T-helper 2 cell (primary cell): ENCODE measurements around the gene RRP15.

Experiments used
- DNase-seq, 5 experiments: peaks; one replicate each; pipeline versions ENCODE4 v3.0.0 to v3.0.0-alpha.2; 2012 to 2022

RRP15 gene

GRCh38 chr1:218342091-218342490 is 57.0 kb downstream of the RRP15 start:
- no peak for DNase-seq

DNA sequence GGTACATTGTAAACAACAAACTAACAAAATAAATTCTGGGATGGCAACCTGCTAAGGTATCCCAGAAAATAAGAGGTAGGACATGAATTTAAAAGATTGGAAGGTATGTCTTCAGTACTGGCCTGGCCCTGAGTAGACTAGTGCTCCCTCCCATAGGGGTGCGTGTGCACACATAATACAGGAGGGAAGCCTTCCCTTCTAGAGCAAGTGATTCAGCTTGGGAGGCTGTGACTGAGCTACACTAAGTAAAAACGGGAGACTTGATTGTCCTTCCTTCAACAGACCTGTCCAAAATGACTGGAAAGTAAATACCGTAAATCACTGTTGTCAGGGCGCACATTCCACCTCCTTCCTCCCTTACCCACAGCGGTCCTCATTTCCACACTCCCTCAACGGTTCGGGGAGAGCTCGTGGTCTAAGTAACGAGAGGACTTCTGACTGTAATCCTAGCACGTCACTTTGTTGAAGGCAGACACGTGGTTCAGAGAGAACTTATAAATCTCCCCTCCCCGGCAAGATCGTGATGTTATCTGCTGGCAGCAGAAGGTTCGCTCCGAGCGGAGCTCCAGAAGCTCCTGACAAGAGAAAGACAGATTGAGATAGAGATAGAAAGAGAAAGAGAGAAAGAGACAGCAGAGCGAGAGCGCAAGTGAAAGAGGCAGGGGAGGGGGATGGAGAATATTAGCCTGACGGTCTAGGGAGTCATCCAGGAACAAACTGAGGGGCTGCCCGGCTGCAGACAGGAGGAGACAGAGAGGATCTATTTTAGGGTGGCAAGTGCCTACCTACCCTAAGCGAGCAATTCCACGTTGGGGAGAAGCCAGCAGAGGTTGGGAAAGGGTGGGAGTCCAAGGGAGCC is 60.0 kb downstream of the RRP15 start, which contains the start of gene TGFB2:
Gene TGFB2 (plus strand): TSS at position 523 of the 859 bp plus-strand sequence. CDS start 1,366 bp downstream, outside the sequence.
- DNase-seq: peak in 1 of 5 experiments; percentile 54

DNA sequence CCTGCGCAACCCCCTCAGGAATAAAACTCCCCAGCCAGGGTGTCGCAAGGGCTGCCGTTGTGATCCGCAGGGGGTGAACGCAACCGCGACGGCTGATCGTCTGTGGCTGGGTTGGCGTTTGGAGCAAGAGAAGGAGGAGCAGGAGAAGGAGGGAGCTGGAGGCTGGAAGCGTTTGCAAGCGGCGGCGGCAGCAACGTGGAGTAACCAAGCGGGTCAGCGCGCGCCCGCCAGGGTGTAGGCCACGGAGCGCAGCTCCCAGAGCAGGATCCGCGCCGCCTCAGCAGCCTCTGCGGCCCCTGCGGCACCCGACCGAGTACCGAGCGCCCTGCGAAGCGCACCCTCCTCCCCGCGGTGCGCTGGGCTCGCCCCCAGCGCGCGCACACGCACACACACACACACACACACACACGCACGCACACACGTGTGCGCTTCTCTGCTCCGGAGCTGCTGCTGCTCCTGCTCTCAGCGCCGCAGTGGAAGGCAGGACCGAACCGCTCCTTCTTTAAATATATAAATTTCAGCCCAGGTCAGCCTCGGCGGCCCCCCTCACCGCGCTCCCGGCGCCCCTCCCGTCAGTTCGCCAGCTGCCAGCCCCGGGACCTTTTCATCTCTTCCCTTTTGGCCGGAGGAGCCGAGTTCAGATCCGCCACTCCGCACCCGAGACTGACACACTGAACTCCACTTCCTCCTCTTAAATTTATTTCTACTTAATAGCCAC is 60.7 kb downstream of the RRP15 start:
- DNase-seq: peak in 2 of 5 experiments; percentile 20 to 82

- peak in 1 of 5 experiments; percentile 13 for DNase-seq
These were observed 61.5 kb downstream of the RRP15 start for GRCh38 chr1:218346391-218347204.

DNA sequence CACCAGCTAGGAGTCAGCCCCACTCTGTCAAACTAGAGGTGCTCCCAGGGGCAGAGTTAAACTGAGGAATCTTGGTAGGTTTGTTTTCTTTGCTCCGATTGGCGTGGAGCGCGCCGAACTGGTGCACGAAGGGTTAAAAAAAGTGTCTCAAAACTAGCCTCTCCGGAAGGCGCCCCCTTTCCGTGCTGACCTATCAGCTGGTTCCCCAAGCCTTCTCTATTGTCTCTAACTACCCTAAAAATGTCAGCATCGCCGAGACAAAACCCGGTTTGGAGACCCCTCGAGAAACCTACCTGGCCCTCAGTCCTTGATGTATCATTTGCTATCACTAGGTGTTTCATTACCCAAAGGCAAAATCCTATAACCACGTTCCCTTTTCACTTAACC is 62.2 kb downstream of the RRP15 start:
- no peak for DNase-seq

DNA sequence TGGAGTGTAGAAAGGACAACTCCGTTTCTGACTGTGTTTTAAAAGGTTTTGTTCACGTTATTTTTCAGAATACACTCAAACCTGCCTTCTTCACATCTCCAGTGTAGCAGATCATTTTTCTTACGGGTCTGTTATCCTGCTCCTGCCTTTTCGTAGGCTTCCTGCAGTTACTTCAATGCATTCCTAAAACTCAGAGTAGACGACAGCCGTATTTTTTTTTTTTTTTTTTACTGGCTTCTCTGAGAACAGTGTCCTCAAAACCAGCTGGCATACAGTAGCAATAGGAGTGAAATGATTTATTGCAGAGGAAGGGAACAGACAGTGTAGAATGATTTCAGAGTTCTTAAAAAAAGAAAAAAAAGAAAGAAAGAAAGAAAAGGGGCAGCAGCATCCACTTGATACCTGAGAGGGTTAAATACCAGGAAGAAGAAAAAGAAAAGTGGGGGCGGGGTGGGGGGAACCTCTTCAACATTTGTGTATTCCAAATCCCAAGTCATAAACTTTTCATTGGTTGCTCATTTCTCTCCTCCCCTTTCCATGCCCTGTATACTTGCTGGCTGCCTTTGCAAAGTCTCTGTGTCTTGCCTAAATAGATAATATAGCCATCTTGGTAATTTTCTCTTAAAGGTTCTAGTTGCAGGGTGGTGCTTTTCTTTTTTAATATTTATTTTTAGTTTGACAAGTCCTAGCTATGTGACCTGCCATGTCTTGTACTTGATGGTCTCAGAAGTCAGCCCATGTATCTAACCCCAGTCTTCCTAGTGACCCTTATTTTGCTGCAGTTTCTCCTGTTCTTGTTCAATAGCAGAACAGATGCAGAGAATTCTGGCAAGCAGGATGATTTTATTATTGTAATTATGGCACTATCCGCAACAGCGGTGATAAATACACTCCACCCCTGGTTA is 62.9 kb downstream of the RRP15 start:
- DNase-seq: no peak

DNA sequence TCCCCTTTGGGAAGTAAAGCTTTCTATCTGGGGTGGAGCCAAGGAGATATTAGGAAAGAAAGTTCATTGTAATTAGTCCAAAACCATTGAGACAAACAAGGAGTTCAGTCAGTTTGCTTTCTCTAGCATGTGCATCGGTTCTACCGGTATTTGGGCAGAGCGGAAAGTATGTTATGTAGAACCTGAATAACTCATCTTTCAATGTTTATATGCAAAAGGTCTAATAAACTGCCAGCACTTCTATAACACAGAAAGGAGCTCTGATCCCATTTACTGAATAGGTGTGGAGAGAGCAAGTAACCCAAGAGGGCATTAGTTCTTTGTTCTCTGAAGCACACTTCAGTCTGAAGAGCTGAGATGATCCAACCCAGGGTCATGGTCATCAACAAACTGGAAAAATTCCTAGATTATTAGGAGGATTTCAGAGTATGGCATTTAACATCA is 63.6 kb downstream of the RRP15 start:
- no peak for DNase-seq

DNA sequence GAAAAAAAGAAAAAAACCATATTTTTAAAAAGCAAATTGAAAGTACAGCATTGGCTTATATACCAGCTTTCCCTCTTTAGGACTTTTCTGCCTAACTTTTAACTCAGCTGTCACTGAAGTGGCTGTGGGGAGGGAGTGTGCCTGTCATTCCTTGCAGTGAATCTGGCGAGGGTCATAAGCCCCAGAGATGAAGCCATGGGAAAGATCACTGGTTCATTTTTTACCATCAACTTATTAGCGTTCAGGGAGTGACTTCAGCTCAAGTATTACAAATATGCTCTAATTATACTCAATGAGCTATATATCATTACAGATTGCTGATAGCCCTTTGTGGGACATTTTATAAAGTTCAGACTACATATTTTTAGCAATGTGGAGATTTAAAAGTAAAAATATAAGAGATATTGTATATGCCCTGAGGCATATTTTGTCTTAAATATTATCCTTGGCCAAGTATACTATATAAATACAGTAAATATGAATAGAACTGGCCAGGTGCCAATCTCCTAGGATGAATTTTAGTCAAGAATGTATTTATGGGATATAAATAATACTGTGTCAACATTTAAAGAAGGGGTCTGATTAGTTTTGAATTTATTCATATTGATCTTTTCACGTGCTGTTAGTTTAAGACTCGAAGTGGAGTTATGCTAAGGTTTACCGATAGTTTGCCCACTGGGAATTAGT is 64.4 kb downstream of the RRP15 start:
- no peak for DNase-seq

- no peak for DNase-seq
These were observed 65.0 kb downstream of the RRP15 start for GRCh38 chr1:218350035-218350525.

DNA sequence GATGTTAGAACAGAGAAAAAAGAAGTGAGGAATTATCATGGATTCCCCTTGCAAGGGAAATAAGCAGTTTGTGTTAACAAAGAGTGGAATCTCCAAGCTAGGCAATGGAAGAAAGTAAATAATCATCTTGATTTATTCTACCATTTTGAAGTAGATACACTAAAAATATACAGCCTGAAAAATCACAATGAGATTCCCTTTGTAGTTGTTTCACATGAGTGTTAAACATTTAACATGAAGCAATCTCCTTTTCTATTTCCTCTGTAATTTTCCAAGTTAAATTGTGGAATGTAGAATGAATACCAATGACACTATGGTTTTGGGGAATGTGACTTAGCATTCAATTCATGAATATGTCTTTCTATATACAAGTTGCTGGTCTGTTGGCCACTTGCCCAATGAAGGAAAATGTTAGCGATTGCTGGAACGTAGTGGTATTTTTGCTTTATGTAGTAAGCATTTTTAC is 65.7 kb downstream of the RRP15 start:
- DNase-seq: no peak

GRCh38 chr1:218351391-218352074 is 66.4 kb downstream of the RRP15 start:
- DNase-seq: no peak

- DNase-seq: no peak
These were observed 67.0 kb downstream of the RRP15 start for GRCh38 chr1:218352075-218352438.

GRCh38 chr1:218353656-218354055 is 68.6 kb downstream of the RRP15 start:
- no peak for DNase-seq

- no peak for DNase-seq
These were observed 70.2 kb downstream of the RRP15 start for GRCh38 chr1:218355278-218355677.

DNA sequence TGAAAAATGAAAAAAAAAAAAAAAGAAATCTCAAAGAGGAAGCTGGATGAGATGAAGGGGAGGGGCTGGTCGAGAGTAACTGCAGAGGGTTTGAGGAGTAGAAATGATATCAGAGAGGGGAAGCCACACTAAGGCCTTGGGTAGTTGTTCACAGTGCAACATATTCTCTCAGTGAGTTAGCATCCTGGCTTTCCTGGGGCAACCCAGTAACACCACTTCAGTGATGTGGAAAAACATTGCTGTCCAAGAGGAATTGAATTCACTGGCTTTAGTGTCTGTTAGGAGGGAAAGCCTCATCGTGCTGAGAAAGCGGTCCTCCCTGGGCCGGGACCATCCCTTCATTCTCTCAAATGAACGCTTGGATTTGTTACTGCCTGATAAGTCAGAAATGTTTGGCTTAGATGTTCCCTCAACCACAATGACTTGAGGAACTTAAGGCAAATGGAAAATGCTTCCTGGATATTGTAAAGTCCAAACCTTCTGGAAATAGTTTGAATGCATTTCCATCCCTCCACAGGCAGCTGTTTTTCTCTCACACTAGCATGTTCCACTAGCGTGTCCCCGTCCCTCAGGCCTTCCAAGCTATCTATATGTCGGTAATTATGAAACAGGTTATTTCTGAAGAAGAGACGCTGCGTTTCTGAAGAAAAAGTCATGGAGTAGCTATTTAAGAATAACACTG is 72.3 kb downstream of the RRP15 start:
- no peak for DNase-seq

GRCh38 chr1:218357893-218358232 is 72.8 kb downstream of the RRP15 start:
- no peak for DNase-seq

DNA sequence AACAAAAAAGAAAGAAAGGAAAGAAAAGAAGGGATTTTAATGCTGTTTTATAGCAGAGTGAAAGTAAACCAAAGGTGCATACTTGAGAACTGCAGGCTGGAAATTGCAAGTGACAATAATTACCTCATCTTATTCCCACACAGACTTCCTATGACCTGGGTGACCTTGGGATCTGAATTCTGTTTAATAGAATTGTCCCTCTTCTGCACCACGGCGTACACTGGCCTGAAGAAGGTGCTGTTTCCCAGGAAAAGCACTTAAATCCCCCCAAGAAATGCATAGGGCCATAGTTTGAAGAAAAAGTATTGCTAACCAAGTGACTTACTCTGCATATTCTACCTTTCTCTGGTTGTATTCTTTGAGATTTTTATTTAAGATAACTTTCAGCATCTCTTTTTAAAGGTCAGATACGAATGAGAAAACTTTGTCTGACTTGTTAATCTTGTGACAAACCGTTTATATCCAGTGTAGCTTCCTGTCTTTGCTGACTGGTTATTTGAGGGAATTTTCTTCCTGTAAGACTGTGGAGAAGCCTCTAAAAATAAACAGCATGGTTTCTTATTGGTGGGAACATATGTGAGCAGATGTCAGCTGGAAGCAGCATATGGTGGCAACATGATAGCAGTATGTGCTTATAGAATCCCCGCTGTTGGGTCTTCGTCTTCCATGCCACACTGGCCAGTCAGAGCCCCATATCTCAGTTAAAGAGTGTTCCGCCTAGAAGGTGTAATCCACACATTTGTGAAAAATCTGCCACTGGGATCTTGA is 76.4 kb downstream of the RRP15 start:
- DNase-seq: no peak

DNA sequence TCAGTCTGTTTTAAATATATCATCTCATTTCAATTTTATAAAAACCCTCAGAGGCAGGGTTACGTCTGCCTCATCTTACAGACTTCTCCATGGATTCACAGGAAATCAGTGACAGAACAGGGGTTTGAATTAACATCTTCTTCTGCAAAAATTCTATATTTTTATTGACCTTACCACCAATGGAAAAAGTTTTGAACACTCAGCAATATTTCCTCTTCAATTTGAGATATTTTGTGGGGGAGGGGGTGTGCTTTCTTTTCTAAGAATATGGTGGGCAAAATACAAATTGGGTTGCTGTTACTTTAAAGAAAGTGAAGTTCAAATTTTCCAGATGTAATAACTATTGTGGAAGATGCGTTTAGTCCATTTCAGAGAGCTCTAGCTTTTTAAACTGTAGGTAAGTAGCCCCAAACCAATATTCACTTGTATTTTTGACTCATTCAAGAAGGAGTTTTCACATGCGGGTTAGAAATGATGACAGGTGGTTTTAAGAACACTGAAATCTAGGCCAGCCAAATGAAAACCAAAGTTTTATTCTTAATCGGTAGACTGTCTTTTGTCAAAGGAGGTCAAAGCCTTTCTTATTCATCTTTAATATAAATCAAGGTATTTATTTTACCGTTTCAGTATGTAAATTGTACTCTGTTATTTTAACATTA is 77.5 kb downstream of the RRP15 start:
- no peak for DNase-seq

GRCh38 chr1:218363141-218363540 is 78.0 kb downstream of the RRP15 start:
- DNase-seq: no peak
